ENCODE data around the gene CD63. TPM values are rescaled to one million over a fixed set of nuclear protein-coding genes. Genes with fewer than 3 reads are reported as not detected.

The CD63 gene, protein sequence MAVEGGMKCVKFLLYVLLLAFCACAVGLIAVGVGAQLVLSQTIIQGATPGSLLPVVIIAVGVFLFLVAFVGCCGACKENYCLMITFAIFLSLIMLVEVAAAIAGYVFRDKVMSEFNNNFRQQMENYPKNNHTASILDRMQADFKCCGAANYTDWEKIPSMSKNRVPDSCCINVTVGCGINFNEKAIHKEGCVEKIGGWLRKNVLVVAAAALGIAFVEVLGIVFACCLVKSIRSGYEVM
- 713 and 1,112 TPM in 2 replicates for total RNA-seq

DNA sequence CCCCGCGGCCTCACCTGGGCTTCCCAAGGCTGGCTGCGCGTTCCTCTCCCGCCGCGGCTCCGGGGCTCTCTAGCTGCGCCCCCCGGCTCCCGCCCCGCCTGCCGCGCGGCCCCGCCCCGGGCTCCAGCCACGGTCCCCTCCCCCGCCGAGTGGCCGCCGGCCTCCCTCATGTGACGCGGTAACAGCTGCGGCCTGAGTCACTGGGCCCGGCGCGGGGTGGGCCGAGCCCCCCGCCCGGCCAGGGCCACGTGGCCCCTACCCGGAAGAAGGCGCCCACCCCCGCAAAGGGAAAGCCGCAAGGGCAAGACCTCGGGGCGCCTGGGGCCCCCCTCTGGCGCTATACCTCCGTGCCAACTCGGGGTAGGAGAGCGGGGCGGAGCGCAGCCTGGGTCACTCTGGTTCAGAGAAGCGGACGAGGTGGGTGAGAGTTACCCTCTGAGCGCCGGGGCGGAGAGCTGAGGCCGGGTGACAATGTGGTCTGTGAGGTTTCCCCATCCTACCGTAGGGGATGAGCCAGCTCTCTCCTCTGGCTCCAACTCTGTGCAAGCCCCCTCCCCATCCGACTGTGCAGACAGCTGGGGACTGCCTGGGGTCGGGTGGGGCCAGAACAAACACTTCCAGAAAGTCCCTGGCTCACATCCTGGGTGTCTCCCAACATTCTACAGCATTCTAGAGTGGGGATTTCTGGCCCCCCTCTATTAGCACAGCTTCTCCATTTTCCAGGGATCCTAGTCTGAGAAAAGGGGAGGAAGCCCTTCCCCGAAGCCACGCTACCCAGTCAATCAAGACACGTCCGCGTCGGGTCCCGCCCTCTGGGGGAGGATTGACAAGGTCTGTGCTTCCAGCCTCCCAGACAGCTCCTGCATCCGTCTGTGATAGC is at the start of gene CD63:
Gene CD63, minus strand, starts transcription at position 71 of the 880 bp plus-strand sequence. CDS start 668 bp downstream, outside the sequence.

DNA sequence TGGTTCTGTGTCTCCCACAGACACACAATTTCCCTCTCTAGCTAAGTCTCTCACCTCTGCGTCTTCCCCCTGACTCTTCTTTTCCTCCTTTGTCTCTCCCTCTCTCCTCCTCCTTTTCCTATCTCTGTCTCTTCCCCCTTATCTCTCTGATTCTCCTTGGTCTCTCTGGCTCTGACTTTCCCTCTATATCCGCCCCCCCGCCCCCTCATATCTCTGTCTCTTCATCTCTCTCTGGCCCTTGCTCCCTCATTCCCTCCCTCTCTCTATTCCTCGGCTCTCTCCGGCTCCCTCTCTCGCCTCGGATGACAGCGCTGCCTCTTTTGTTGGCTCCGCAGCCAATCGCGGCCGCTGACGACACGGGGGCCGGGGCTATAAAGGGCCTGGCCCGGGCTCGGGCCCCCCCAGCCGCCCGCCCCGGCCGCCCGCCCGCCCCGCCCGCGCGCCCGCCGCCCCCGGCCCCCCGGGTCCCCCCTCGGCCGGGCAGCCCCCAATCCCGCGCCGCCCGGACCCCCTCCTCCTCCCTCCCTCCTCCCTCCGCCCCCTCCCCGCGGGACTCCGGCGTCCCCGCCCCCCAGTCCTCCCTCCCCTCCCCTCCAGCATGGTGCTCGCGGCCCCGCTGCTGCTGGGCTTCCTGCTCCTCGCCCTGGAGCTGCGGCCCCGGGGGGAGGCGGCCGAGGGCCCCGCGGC is 14.1 kb upstream of the CD63 start, which contains the start of gene GDF11:
Gene GDF11, plus strand, starts transcription at position 404 of the 687 bp plus-strand sequence. Its CDS starts 195 bp downstream, at position 599.

DNA sequence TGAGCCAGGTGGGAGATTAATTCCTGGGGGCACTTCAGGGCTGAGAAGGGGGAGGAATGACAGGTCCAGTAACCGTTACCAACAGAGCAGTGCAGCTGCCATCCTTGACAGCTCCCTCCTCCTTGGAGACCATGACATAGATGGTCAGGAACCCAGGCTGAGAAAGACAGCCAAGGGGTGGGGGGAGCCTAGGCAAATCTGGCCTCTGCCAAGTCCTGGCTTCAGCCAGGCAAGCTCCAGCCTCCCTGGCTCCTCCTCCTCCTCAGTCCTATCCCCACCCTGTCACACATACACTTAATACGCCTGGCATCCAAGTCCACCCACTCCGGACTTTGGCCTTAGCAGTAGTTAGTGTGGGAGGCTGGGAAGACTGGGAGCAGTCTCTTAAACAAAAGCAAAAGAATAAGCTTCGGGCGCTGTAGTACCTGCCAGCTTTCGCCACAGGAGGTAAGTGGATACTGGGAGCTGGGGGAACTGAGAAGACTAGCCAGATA is 8.7 kb downstream of the CD63 start, which contains the start of gene RDH5:
Gene RDH5, plus strand, starts transcription at position 323 of the 494 bp plus-strand sequence. CDS start 792 bp downstream, outside the sequence.

DNA sequence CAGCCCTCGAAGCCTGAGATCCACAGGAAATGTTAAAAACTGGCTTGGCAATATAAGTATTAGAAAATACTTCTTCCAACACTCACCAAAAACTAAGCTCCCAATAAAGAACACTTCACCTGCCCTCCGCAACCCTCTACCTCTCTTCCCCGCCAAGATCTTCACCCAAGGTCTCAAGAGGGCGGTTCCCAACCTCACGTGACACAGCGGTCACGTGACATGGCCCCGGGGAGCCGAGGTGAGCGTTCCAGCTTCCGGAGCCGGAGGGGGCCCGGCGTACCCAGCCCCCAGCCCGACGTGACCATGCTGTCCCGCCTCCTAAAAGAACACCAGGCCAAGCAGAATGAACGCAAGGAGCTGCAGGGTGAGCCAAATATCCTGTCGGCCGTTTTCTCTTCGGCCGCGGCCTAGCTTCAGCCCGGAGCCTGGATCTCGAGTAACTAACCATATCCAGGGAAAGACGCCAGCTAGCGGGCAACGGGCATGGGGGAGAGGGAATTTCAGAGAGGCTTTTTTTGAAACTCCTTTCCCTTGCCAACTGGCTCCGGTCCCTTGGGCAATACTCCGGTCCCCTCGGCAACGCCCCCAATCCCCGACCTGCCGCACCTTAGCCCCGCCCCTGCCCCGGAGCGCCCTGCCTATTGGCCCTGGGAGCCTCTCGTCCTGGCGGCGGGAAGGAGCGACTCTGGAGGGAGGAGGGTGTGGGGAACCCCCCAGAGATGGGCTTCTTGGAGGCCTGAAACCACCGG is 12.8 kb downstream of the CD63 start, which contains the start of gene BLOC1S1:
Gene BLOC1S1, plus strand, starts transcription at position 214 of the 749 bp plus-strand sequence. Its CDS starts 6 bp downstream, at position 220.

DNA sequence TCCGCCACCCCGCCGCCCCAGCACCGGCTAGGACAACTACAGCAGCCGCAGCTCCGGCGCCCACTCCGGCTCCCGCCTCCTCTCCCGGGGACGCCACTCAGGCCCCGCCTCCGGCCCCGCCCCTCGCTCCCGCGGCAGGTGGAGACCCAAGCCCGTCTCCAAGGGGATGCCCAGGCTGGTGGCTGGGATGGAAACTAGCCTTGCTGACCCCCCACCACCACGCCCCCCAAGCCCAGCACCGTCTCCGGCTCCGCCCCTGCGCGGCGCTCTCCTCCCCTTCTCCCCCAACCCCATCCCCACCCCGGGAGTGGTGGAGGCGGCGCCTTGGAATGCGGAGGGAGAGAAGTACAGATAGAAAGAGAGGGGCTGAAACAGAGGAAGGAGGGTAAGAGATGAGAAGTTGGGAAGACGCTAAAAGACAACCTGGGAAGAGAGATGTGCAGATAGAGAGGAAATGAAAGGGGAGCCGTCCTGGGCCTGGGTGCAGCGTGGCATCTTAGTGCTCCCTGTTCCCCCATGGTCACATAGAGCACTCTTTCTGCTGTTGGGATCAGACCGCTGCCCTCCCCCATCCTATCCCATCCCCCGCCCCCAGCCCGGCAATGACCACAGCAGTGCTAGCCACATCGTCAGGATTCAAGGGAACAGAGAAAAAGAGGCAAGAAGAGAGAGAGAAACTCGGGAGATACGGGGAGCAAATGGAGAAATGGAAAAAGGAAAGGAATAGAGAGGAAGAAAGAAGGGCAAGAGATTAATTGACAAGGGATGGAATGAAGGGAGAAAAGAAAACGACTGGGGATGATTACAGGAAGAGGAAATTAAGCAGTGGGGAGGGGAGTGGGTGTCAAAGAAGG is 20.7 kb downstream of the CD63 start, which contains the start of gene ITGA7:
Gene ITGA7, minus strand, starts transcription at position 64 of the 854 bp plus-strand sequence. CDS start 222 bp downstream, outside the sequence.

Small RNA genes lying within 50 kb of the gene (small RNA-seq; reads per million reads assigned to genes)
- gene AC009779.1: not detected
- not detected for gene RF00017

Other genes with a start within 250 kb of the CD63 start
- gene OR6C68, start 236.6 kb downstream of the CD63 start, total RNA-seq: 0.13 TPM in 1 of 2 replicates, not detected in the other
- not detected in 2 replicates for gene OR6C4, start 179.4 kb downstream of the CD63 start, total RNA-seq
- gene OR2AP1, start 156.5 kb downstream of the CD63 start, total RNA-seq: not detected in 2 replicates
- gene OR10P1, start 92.1 kb downstream of the CD63 start, total RNA-seq: not detected in 2 replicates
- gene ITGA7, start 21.1 kb downstream of the CD63 start, total RNA-seq: 0.40 and 0.57 TPM in 2 replicates
- gene BLOC1S1, start 13.0 kb downstream of the CD63 start, total RNA-seq: 46.5 and 50.1 TPM in 2 replicates
- 1.3 and 1.5 TPM in 2 replicates for gene RDH5, start 8.6 kb downstream of the CD63 start, total RNA-seq
- 4.5 and 8.6 TPM in 2 replicates for gene GDF11, start 14.1 kb upstream of the CD63 start, total RNA-seq
- 97.2 and 125 TPM in 2 replicates for gene SARNP, start 88.7 kb upstream of the CD63 start, total RNA-seq
- gene ORMDL2, start 89.0 kb upstream of the CD63 start, total RNA-seq: 21.3 and 22.2 TPM in 2 replicates
- 32.4 and 43.6 TPM in 2 replicates for gene DNAJC14, start 100.6 kb upstream of the CD63 start, total RNA-seq
- gene MMP19, start 113.9 kb upstream of the CD63 start, total RNA-seq: 0.36 and 0.53 TPM in 2 replicates
- 22.2 and 27.8 TPM in 2 replicates for gene PYM1, start 198.9 kb upstream of the CD63 start, total RNA-seq
- 62.8 and 69.4 TPM in 2 replicates for gene DGKA, start 202.2 kb upstream of the CD63 start, total RNA-seq
- 0.36 and 0.40 TPM in 2 replicates for gene PMEL, start 237.0 kb upstream of the CD63 start, total RNA-seq
- 43.2 and 53.2 TPM in 2 replicates for gene CDK2, start 237.8 kb upstream of the CD63 start, total RNA-seq
- 57.3 and 71.9 TPM in 2 replicates for gene RAB5B, start 245.1 kb upstream of the CD63 start, total RNA-seq

Measured in thoracic aorta endothelial cell (primary cell).